22Rv1 (cell line): Measurements from ENCODE around the gene ADRA2A.

Source experiments
- ZFX ChIP-seq: fragments of 450-650 bp; IDR thresholded peaks from 2 replicates; pipeline ENCODE4 v1.6.1; 2017; ENCODE audit warnings: antibody characterized with exemption, borderline replicate concordance
- TF ChIP-seq, protein P1 (sequence below): fragments of 450-650 bp; IDR thresholded peaks from 2 replicates; pipeline ENCODE4 v1.5.1; 2017; ENCODE audit warnings: mild to moderate bottlenecking

DNA sequence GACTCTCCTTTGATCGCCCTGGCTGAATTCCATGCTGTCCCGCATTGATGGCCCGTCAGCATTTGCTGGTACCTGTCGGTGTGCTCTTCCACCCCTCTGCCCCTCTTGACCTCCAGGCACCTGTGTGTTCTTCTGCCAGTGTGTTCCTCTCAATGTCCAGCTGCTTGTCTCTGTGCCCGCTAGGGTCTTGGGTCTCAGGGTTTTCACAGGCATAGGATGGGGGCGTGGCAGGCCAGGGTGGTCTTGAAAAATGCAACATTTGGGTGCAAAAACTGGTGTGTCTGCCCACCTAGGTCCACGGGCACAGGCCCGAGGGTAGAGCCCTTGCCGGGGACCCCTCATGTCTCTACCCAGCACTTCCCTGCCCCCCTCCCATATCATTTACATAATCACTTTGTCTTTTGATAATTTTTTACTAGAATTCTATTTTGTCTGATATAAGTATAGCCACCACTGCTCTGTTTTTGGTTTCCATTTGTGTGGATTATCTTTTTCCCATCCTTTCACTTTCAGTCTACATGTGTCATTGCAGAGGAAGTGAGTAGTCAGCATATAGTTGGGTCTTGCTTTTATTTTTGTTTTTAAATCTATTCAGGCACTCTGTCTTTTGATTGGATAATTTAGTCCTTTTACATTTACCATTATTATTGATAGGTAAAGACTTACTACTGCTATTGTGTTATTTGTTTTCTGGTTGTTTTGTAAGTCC is 46.6 kb upstream of the ADRA2A start:
- TF ChIP-seq, protein P1, sequence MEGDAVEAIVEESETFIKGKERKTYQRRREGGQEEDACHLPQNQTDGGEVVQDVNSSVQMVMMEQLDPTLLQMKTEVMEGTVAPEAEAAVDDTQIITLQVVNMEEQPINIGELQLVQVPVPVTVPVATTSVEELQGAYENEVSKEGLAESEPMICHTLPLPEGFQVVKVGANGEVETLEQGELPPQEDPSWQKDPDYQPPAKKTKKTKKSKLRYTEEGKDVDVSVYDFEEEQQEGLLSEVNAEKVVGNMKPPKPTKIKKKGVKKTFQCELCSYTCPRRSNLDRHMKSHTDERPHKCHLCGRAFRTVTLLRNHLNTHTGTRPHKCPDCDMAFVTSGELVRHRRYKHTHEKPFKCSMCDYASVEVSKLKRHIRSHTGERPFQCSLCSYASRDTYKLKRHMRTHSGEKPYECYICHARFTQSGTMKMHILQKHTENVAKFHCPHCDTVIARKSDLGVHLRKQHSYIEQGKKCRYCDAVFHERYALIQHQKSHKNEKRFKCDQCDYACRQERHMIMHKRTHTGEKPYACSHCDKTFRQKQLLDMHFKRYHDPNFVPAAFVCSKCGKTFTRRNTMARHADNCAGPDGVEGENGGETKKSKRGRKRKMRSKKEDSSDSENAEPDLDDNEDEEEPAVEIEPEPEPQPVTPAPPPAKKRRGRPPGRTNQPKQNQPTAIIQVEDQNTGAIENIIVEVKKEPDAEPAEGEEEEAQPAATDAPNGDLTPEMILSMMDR, result no peak
- no peak for TF ChIP-seq ZFX
